Measurements from ENCODE around the gene KCNMA1. TPM values are rescaled to one million over a fixed set of nuclear protein-coding genes. Genes with fewer than 3 reads are reported as not detected.

Gene KCNMA1
- total RNA-seq, 2 experiments from 2014 or later, result not detected

- Mint-ChIP-seq H3K27ac (no peak overlapping the region), H3K27me3 (no peaks in the 10 kb centered on the region), H3K4me1 (ENCODE audit: low read depth) (no peaks in the 10 kb centered on the region), H3K9me3 (no peaks in the 10 kb centered on the region), H3K4me3 (no peak overlapping the region), H3K36me3 (no peaks in the 10 kb centered on the region)
- no peak for DNase-seq
- POLR2A ChIA-PET, result no interaction called here
- intact Hi-C loops (cut with micrococcal nuclease), result no loop called here
- CTCF ChIA-PET, result no interaction called here
Observed at GRCh38 chr10:77457721-77458120, 179.9 kb downstream of the KCNMA1 start.

GRCh38 chr10:77457266-77457665 is 180.3 kb downstream of the KCNMA1 start:
- H3K36me3 Mint-ChIP-seq, result no peaks in the 10 kb centered on the region
- H3K27ac Mint-ChIP-seq, result no peak overlapping the region
- ChIA-PET CTCF (no interaction called here), POLR2A (no interaction called here)
- no peak overlapping the region for H3K4me3 Mint-ChIP-seq
- no peaks in the 10 kb centered on the region for H3K4me1 Mint-ChIP-seq (ENCODE audit: low read depth)
- no peaks in the 10 kb centered on the region for H3K9me3 Mint-ChIP-seq
- DNase-seq, result no peak
- intact Hi-C loops (cut with micrococcal nuclease), result no loop called here
- no peaks in the 10 kb centered on the region for H3K27me3 Mint-ChIP-seq

GRCh38 chr10:77456414-77456813 is 181.2 kb downstream of the KCNMA1 start:
- DNase-seq, result no peak
- POLR2A ChIA-PET, result no interaction called here
- no peaks in the 10 kb centered on the region for H3K4me1 Mint-ChIP-seq (ENCODE audit: low read depth)
- intact Hi-C loops (cut with micrococcal nuclease), result no loop called here
- H3K27me3 Mint-ChIP-seq, result no peaks in the 10 kb centered on the region
- CTCF ChIA-PET, result no interaction called here
- no peaks in the 10 kb centered on the region for H3K36me3 Mint-ChIP-seq
- no peaks in the 10 kb centered on the region for H3K9me3 Mint-ChIP-seq
- no peak overlapping the region for H3K4me3 Mint-ChIP-seq
- no peak overlapping the region for H3K27ac Mint-ChIP-seq

- Mint-ChIP-seq H3K9me3 (no peaks in the 10 kb centered on the region), H3K36me3 (no peaks in the 10 kb centered on the region), H3K27me3 (no peaks in the 10 kb centered on the region), H3K27ac (no peak overlapping the region), H3K4me3 (no peak overlapping the region), H3K4me1 (ENCODE audit: low read depth) (no peaks in the 10 kb centered on the region)
- ChIA-PET CTCF (no interaction called here), POLR2A (no interaction called here)
- no peak for DNase-seq
- intact Hi-C loops (cut with micrococcal nuclease), result no loop called here
Observed at GRCh38 chr10:77455561-77455960, 182.0 kb downstream of the KCNMA1 start.

- ChIA-PET POLR2A (no interaction called here), CTCF (no interaction called here)
- H3K4me3 Mint-ChIP-seq, result no peak overlapping the region
- H3K27me3 Mint-ChIP-seq, result no peaks in the 10 kb centered on the region
- DNase-seq, result no peak
- H3K36me3 Mint-ChIP-seq, result no peaks in the 10 kb centered on the region
- H3K4me1 Mint-ChIP-seq (ENCODE audit: low read depth), result no peaks in the 10 kb centered on the region
- no peak overlapping the region for H3K27ac Mint-ChIP-seq
- no peaks in the 10 kb centered on the region for H3K9me3 Mint-ChIP-seq
- intact Hi-C loops (cut with micrococcal nuclease), result no loop called here
Observed at GRCh38 chr10:77452952-77453564, 184.6 kb downstream of the KCNMA1 start.

GRCh38 chr10:77451886-77452285 is 185.7 kb downstream of the KCNMA1 start:
- Mint-ChIP-seq H3K9me3 (no peaks in the 10 kb centered on the region), H3K27me3 (no peaks in the 10 kb centered on the region), H3K4me3 (no peak overlapping the region), H3K4me1 (ENCODE audit: low read depth) (no peaks in the 10 kb centered on the region), H3K27ac (no peak overlapping the region), H3K36me3 (no peaks in the 10 kb centered on the region)
- no peak for DNase-seq
- intact Hi-C loops (cut with micrococcal nuclease), result no loop called here
- POLR2A ChIA-PET, result no interaction called here
- CTCF ChIA-PET, result no interaction called here

- DNase-seq, result no peak
- intact Hi-C loops (cut with micrococcal nuclease), result no loop called here
- Mint-ChIP-seq H3K27me3 (no peaks in the 10 kb centered on the region), H3K4me1 (ENCODE audit: low read depth) (no peaks in the 10 kb centered on the region), H3K36me3 (no peaks in the 10 kb centered on the region), H3K4me3 (no peak overlapping the region), H3K9me3 (no peaks in the 10 kb centered on the region), H3K27ac (no peak overlapping the region)
- POLR2A ChIA-PET, result no interaction called here
- CTCF ChIA-PET, result no interaction called here
Observed at GRCh38 chr10:77448226-77448625, 189.4 kb downstream of the KCNMA1 start.

- CTCF ChIA-PET, result no interaction called here
- H3K4me1 Mint-ChIP-seq (ENCODE audit: low read depth), result no peaks in the 10 kb centered on the region
- H3K27me3 Mint-ChIP-seq, result no peaks in the 10 kb centered on the region
- intact Hi-C loops (cut with micrococcal nuclease), result no loop called here
- POLR2A ChIA-PET, result no interaction called here
- no peak overlapping the region for H3K4me3 Mint-ChIP-seq
- H3K36me3 Mint-ChIP-seq, result no peaks in the 10 kb centered on the region
- no peaks in the 10 kb centered on the region for H3K9me3 Mint-ChIP-seq
- DNase-seq, result no peak
- H3K27ac Mint-ChIP-seq, result no peak overlapping the region
Observed at GRCh38 chr10:77446700-77447099, 190.9 kb downstream of the KCNMA1 start.

- intact Hi-C loops (cut with micrococcal nuclease), result no loop called here
- Mint-ChIP-seq H3K36me3 (no peaks in the 10 kb centered on the region), H3K4me1 (ENCODE audit: low read depth) (no peaks in the 10 kb centered on the region), H3K27ac (no peak overlapping the region), H3K4me3 (no peak overlapping the region), H3K9me3 (no peaks in the 10 kb centered on the region), H3K27me3 (no peaks in the 10 kb centered on the region)
- CTCF ChIA-PET, result no interaction called here
- POLR2A ChIA-PET, result no interaction called here
- DNase-seq, result no peak
Observed at GRCh38 chr10:77445547-77445946, 192.1 kb downstream of the KCNMA1 start.

GRCh38 chr10:77444041-77444440 is 193.6 kb downstream of the KCNMA1 start:
- ChIA-PET POLR2A (no interaction called here), CTCF (no interaction called here)
- intact Hi-C loops (cut with micrococcal nuclease), result no loop called here
- no peak overlapping the region for H3K27ac Mint-ChIP-seq
- no peaks in the 10 kb centered on the region for H3K27me3 Mint-ChIP-seq
- H3K36me3 Mint-ChIP-seq, result no peaks in the 10 kb centered on the region
- H3K4me1 Mint-ChIP-seq (ENCODE audit: low read depth), result no peaks in the 10 kb centered on the region
- H3K4me3 Mint-ChIP-seq, result no peak overlapping the region
- no peaks in the 10 kb centered on the region for H3K9me3 Mint-ChIP-seq
- no peak for DNase-seq

- POLR2A ChIA-PET, result no interaction called here
- Mint-ChIP-seq H3K4me3 (no peak overlapping the region), H3K4me1 (ENCODE audit: low read depth) (no peaks in the 10 kb centered on the region), H3K27me3 (no peaks in the 10 kb centered on the region), H3K27ac (no peak overlapping the region), H3K36me3 (no peaks in the 10 kb centered on the region), H3K9me3 (no peaks in the 10 kb centered on the region)
- CTCF ChIA-PET, result no interaction called here
- DNase-seq, result no peak
- intact Hi-C loops (cut with micrococcal nuclease), result no loop called here
Observed at GRCh38 chr10:77442699-77443189, 194.9 kb downstream of the KCNMA1 start.

GRCh38 chr10:77441353-77442166 is 196.0 kb downstream of the KCNMA1 start:
- Mint-ChIP-seq H3K4me3 (no peak overlapping the region), H3K27me3 (no peaks in the 10 kb centered on the region), H3K36me3 (no peaks in the 10 kb centered on the region), H3K4me1 (ENCODE audit: low read depth) (no peaks in the 10 kb centered on the region), H3K9me3 (no peaks in the 10 kb centered on the region), H3K27ac (no peak overlapping the region)
- no peak for DNase-seq
- intact Hi-C loops (cut with micrococcal nuclease), result no loop called here
- CTCF ChIA-PET, result no interaction called here
- POLR2A ChIA-PET, result interaction anchor here (0.6 kb wide), 2 partner anchors 116 to 242 kb away, joined by 3 read pairs; no protein-coding TSS in a partner anchor

Measured in activated CD4-positive, alpha-beta memory T cell treated with anti-CD3 and anti-CD28 coated beads for 36 hours (primary cell).